Fibroblast of skin of left quadriceps (primary cell): ENCODE results near the gene KATNB1.
"Not testable (repeated sequence)": the region's sequence is repeated elsewhere in the genome, so short reads cannot be mapped to it uniquely, and the experiment has no call there.

ENCODE experiments used
- DNase-seq, 2 experiments: peaks; one replicate each; pipeline ENCODE4 v3.0.0-alpha.2; 2013; ENCODE audit warnings: low read depth in 2 of 2

KATNB1 gene

GRCh38 chr16:57791893-57792461, 56.4 kb downstream of the KATNB1 start:
- no peak for DNase-seq

GRCh38 chr16:57794849-57795430, 59.4 kb downstream of the KATNB1 start:
- no peak for DNase-seq

- peak in 1 of 2 experiments; percentile 14 for DNase-seq
Measured at GRCh38 chr16:57795431-57795878, 59.9 kb downstream of the KATNB1 start.

GRCh38 chr16:57796014-57796413, 60.4 kb downstream of the KATNB1 start:
- DNase-seq: not testable (repeated sequence)

GRCh38 chr16:57797216-57797525, 61.6 kb downstream of the KATNB1 start:
- no peak for DNase-seq

GRCh38 chr16:57797526-57798266, 62.1 kb downstream of the KATNB1 start:
- no peak for DNase-seq

- no peak for DNase-seq
Measured at GRCh38 chr16:57798267-57798810, 62.8 kb downstream of the KATNB1 start.

GRCh38 chr16:57798953-57799599, 63.5 kb downstream of the KATNB1 start:
- DNase-seq: no peak

- no peak for DNase-seq
Measured at GRCh38 chr16:57799600-57800199, 64.1 kb downstream of the KATNB1 start.

- no peak for DNase-seq
Measured at GRCh38 chr16:57800200-57801097, 64.9 kb downstream of the KATNB1 start.

- DNase-seq: no peak
Measured at GRCh38 chr16:57801098-57801808, 65.7 kb downstream of the KATNB1 start.

GRCh38 chr16:57801809-57802340, 66.3 kb downstream of the KATNB1 start:
- no peak for DNase-seq

GRCh38 chr16:57802341-57803133, 67.0 kb downstream of the KATNB1 start, which contains the start of gene KIFC3:
Gene KIFC3 (minus strand): TSS chr16:57802491. CDS start chr16:57798243, 4,248 bp downstream.
- peak; percentile 55 to 57 for DNase-seq

GRCh38 chr16:57803134-57803990, 67.8 kb downstream of the KATNB1 start:
- no peak for DNase-seq

- DNase-seq: no peak
Measured at GRCh38 chr16:57804111-57804837, 68.7 kb downstream of the KATNB1 start.

GRCh38 chr16:57805176-57805575, 69.6 kb downstream of the KATNB1 start:
- DNase-seq: no peak
